GM19397 (cell line): ENCODE results near the gene EMC10.
A peak's percentile ranks its signal among the peaks of the same experiment; 100 is the strongest.
"Not testable (repeated sequence)": the region's sequence is repeated elsewhere in the genome, so short reads cannot be mapped to it uniquely, and the experiment has no call there.

Source experiments
- ATAC-seq: cut with Tn5 transposase; IDR thresholded peaks from one replicate; pipeline ENCODE4 v1.9.1; 2021; ENCODE audit warnings: mild to moderate bottlenecking, moderate library complexity; ENCODE audit not compliant: unreplicated experiment

EMC10 gene

GRCh38 chr19:50450369-50451222, 25.7 kb upstream of the EMC10 start:
- ATAC-seq, result no peak

DNA sequence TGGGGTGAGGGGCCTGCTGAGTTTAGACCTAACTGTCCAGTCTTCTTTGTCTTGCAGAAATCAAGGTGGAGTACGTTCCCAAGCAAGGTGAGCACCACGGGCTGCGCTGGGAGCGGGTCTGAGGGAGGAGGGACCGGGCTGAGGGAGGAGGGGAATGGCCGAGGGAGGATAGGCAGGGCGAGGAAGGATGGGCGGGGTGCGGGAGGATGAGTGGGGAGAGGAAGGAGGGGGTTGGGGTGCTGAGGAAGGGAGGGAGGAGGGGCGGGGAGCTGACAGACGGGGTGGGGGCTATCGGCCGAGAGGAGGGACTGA, 25.1 kb upstream of the EMC10 start:
- ATAC-seq, result no peak

GRCh38 chr19:50453243-50453642, 23.1 kb upstream of the EMC10 start:
- ATAC-seq, result no peak

DNA sequence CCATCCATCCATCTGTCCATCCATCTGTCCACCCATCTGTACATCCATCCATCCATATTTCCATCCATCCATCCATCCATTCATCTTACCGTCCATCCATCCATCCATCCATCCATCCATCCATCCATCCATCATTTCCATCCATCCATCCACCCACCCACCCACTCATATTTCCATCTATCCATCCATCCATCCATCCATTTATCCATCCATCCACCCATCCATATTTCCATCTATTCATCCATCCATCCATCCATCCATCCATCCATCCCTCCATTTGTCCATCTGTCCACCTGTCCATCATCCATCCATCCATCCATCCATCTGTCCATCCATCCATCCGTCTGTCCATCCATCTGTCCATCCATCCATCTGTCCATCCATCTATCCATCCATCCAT, 20.3 kb upstream of the EMC10 start:
- ATAC-seq, result no peak

DNA sequence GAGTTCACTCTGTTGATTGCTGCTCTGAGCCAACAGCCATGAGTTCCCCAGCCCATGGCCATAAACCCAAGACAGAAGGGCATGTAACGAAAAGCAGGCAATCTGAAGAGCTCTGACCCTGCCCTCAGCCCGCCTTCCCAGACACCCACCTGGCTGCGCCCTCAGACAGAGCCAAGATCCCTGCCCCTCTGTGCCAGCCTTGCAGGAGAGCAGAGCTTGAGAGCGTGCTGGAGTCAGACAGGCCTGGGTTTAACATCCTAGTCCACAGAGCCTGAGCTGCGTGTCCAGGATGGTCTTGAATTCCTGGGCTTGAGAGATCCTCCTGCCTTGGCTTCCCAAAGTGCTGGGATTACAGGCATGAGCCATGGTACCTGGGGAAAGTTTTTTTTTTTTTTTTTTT, 19.0 kb upstream of the EMC10 start:
- no peak for ATAC-seq

DNA sequence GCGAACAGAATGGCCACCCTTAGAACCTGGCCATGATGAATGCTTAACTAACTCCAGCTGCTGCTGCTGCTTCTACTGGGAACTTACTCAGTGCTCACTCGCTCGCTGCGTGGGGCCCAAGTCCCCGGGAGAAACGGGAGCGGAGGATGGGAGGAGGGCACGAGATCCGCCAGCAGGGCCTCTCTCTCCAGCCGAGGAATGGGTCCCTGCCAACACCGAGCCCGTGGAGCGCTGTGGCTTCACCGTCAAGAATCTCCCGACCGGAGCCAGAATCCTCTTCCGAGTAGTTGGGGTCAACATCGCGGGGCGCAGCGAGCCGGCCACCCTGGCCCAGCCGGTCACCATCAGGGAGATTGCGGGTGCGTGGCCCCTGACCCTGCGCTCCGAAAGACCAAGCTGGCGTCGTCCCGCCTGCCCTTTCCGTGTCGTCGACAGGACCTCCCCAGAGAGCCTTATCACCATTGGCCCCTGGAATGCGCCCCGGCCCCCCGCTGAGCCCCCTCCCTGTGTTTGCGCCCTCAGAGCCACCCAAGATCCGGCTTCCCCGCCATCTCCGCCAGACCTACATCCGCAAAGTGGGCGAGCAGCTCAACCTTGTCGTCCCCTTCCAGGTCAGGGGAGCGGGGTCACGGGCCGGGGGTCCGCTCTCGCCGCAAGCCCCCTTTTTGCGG, 17.8 kb upstream of the EMC10 start:
- ATAC-seq, result no peak

GRCh38 chr19:50459067-50459456, 17.2 kb upstream of the EMC10 start:
- ATAC-seq, result no peak

- no peak for ATAC-seq
These were observed 16.7 kb upstream of the EMC10 start for GRCh38 chr19:50459638-50460037.

GRCh38 chr19:50460161-50460765, 16.0 kb upstream of the EMC10 start:
- ATAC-seq, result peak; percentile 64

GRCh38 chr19:50461066-50461875, 15.0 kb upstream of the EMC10 start:
- no peak for ATAC-seq

DNA sequence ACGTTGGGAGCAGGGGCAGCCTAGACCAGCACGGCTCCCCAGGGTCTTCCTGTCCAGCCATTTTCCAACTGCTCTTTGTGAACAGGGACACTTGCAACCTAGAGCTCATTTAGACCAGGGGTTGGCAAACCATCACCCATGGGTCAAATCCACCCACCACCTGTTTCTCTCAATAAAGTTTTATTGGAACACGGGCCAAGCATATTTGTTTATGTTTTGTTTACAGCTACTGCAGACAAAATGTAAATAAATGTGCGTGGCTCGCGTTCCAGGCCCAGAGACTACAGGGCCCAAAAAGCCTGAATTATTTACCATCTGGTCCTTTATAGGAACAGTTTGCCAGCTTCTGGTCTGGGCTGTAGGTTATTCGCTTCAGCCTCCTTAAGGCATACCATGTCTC, 13.3 kb upstream of the EMC10 start:
- ATAC-seq, result no peak

DNA sequence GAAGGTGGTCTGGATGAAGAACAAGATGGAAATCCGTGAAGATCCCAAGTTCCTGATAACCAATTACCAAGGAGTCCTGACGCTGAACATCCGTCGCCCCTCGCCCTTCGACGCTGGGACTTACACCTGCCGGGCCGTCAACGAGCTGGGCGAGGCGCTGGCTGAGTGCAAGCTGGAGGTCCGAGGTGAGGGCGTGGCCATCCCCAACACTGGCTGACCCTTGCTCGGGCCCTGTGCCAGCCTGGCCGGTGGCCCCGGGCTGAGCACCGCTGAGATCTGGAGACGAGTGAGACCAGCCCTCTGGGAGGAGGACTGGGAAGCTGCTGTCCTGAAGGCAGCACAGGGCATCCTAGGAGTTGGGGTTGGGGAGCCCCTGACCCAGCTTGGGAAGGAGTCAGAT, 12.0 kb upstream of the EMC10 start:
- ATAC-seq, result no peak

GRCh38 chr19:50465000-50465399, 11.3 kb upstream of the EMC10 start:
- ATAC-seq, result no peak

GRCh38 chr19:50465986-50466705, 10.2 kb upstream of the EMC10 start:
- ATAC-seq, result no peak

DNA sequence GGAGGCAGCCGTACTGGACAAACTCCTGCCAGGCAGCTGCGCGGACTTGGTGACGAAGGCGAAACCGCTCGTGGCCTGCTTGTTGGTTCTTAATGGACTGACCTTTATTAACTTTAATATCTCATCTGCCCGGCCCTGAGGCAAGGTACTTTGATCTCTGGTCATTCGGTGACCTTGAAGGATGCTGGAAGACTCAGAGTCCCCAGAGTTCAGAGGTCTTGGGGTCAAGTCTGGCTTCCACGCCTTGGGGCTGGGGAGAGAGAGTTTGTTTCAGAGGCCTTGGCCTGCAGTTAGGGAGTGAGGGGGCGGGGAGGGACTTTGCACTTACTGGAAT, 9.6 kb upstream of the EMC10 start:
- no peak for ATAC-seq

DNA sequence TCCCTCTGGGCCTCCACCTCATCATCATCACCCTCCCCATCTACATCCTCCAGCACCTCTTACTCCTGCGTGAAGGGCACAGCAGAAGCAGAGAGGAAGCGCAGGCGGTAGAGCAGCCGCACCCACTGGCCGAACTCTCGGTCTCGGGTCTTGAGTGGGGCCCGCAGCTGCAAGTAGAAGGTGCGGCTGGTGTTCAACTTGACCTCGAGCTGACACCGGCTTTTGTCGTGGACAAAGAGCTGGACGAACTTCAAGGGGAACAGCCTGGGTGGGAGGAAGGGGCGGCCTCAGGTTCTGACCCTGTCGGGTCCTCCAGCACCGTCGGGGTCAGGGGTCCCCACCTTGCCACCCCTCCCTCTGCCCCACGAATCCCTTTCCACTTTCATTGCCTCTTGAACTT, 8.7 kb upstream of the EMC10 start:
- no peak for ATAC-seq

- ATAC-seq, result no peak
These were observed 7.5 kb upstream of the EMC10 start for GRCh38 chr19:50468818-50469217.

GRCh38 chr19:50473336-50473735, 3.0 kb upstream of the EMC10 start:
- ATAC-seq, result not testable (repeated sequence)

DNA sequence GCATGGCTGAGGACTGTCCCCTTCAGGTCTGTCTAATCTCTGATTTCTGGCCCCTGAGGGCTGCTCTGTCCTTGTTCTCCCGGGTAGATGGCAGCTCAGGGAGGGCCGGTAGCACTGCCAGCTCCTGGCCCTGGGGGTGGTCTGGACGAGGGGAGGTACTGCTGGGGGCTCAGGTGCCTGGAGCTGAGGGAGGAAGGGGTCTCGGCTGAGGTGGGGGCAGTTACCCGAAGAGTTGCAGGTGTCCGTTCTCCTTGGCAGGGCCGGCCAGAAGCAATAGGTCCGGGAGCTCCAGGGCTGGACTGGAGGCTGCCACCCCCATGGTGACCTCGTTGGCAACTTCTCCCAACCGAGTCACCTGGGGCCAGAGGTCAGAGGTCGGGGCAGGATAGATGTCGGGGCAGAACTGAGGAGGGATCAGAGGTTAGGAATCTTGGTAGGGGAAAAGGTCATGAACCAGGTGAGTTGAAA, 1.2 kb upstream of the EMC10 start:
- no peak for ATAC-seq

DNA sequence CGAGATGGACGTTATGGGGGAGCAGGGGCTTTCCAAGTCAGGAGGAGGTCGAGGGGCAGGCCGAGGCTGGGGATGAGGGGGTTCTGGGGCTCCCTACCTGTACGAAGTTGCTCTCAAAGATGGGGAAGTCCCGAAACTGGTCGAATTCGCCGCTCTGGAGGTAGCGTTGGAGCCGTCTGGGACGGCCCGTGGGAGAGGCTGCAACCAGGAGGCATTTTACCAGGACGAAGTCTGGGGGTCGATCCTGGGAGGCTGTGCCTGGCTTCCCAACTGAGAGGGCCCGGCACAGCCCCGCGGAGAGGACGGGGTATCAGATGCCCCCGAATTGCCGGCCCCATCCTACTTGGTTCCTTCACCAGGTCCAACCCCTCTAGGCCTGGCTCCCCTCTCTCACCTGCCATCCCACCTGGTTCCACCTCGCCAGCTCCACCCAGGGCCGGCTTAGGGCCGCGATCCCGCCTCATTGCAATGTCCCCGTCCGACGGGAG, 527 bp upstream of the EMC10 start:
- ATAC-seq, result no peak

- no peak for ATAC-seq
These were observed 566 bp downstream of the EMC10 start for GRCh38 chr19:50476907-50477238.
